Trophoblast cell (in vitro differentiated cells and primary cell): ENCODE results near the gene PAQR4.

Experiments used
- DNase-seq, 2 donors: peaks; one replicate each; pipeline ENCODE4 v3.0.0-alpha.2; 2016
- H2AFZ ChIP-seq: 2 replicates; pipeline ENCODE4 v1.6.1; 2013; ENCODE audit warnings: low read length, moderate library complexity, mild to moderate bottlenecking; ENCODE audit not compliant: insufficient read depth, poor library complexity
- H2AK5ac ChIP-seq: 2 replicates; pipeline ENCODE4 v1.6.1; 2013; ENCODE audit warnings: mild to moderate bottlenecking, low read length
- H2BK120ac ChIP-seq: 2 replicates; pipeline ENCODE4 v1.6.1; 2013; ENCODE audit warnings: low read length, mild to moderate bottlenecking, moderate library complexity; ENCODE audit not compliant: insufficient read depth, poor library complexity
- H2BK12ac ChIP-seq: 2 replicates; pipeline ENCODE4 v1.6.1; 2013; ENCODE audit warnings: mild to moderate bottlenecking, low read length, moderate library complexity
- H2BK5ac ChIP-seq: 2 replicates; pipeline ENCODE4 v1.6.1; 2013; ENCODE audit warnings: low read length, low read depth, moderate library complexity, mild to moderate bottlenecking; ENCODE audit not compliant: poor library complexity
- H3K14ac ChIP-seq: 2 replicates; pipeline ENCODE4 v1.6.1; 2013; ENCODE audit warnings: mild to moderate bottlenecking, low read length
- H3K18ac ChIP-seq: 2 replicates; pipeline ENCODE4 v1.6.1; 2013; ENCODE audit warnings: mild to moderate bottlenecking, low read length
- H3K23ac ChIP-seq: 2 replicates; pipeline ENCODE4 v1.6.1; 2013; ENCODE audit warnings: low read length
- H3K27ac ChIP-seq: 2 replicates; pipeline ENCODE4 v1.5.1; 2013; ENCODE audit warnings: low read depth, mild to moderate bottlenecking, inconsistent platforms, low read length, moderate library complexity
- H3K27me3 ChIP-seq: 2 replicates; pipeline ENCODE4 v1.6.1; 2013; ENCODE audit warnings: inconsistent platforms, mild to moderate bottlenecking, low read length, moderate library complexity; ENCODE audit not compliant: insufficient read depth
- H3K36me3 ChIP-seq, 2 experiments: 1 replicate in 1 of 2; 2 replicates in 1 of 2; pipeline ENCODE4 v1.6.1; 2013; ENCODE audit warnings: low read length in 2 of 2, mild to moderate bottlenecking in 2 of 2, moderate library complexity in 1 of 2; ENCODE audit not compliant: insufficient read depth in 2 of 2, control insufficient read depth in 1 of 2
- H3K4ac ChIP-seq: 2 replicates; pipeline ENCODE4 v1.6.1; 2013; ENCODE audit warnings: low read depth, mild to moderate bottlenecking, low read length, moderate library complexity
- H3K4me1 ChIP-seq, 2 experiments: 1 replicate in 1 of 2; 2 replicates in 1 of 2; pipeline ENCODE4 v1.6.1; 2013; ENCODE audit warnings: low read length in 2 of 2, mild to moderate bottlenecking in 2 of 2, moderate library complexity in 1 of 2; ENCODE audit not compliant: insufficient read depth in 2 of 2, control insufficient read depth in 1 of 2
- H3K4me2 ChIP-seq: 2 replicates; pipeline ENCODE4 v1.6.1; 2013; ENCODE audit warnings: inconsistent platforms, mild to moderate bottlenecking, low read length, moderate library complexity
- H3K4me3 ChIP-seq: 2 replicates; pipeline ENCODE4 v1.5.1; 2013; ENCODE audit warnings: mild to moderate bottlenecking, low read depth, low read length, inconsistent platforms
- H3K79me1 ChIP-seq: one replicate; pipeline ENCODE4 v1.6.1; 2013; ENCODE audit warnings: low read length
- H3K79me2 ChIP-seq: 2 replicates; pipeline ENCODE4 v1.6.1; 2013; ENCODE audit warnings: low read length, mild to moderate bottlenecking; ENCODE audit not compliant: control insufficient read depth, insufficient read depth, poor library complexity
- H3K9ac ChIP-seq: 2 replicates; pipeline ENCODE4 v1.6.1; 2013; ENCODE audit warnings: mild to moderate bottlenecking, low read length
- H3K9me3 ChIP-seq: 2 replicates; pipeline ENCODE4 v1.6.1; 2013; ENCODE audit warnings: low read depth, mild to moderate bottlenecking, control low read depth, inconsistent platforms, low read length; ENCODE audit not compliant: insufficient read depth
- H4K12ac ChIP-seq: 2 replicates; pipeline ENCODE4 v1.6.1; 2013; ENCODE audit warnings: low read depth, mild to moderate bottlenecking, low read length, moderate library complexity
- H4K8ac ChIP-seq: 2 replicates; pipeline ENCODE4 v1.6.1; 2013; ENCODE audit warnings: low read depth, mild to moderate bottlenecking, low read length, moderate library complexity
- H4K91ac ChIP-seq: one replicate; pipeline ENCODE4 v1.6.1; 2013; ENCODE audit warnings: low read depth, mild to moderate bottlenecking, low read length, moderate library complexity
- WGBS: extraction: QIAGEN DNeasy Blood & Tissue Kit; methylation state at CpG from one replicate; pipeline ENCODE4 v1.1.7; 2013; ENCODE audit warnings: missing lambda C conversion rate; ENCODE audit not compliant: insufficient read length, insufficient coverage; ENCODE audit errors: extremely low coverage; 5-methylcytosine and 5-hydroxymethylcytosine counted together

The PAQR4 gene

GRCh38 chr16:2985462-2985861 is 16.3 kb downstream of the PAQR4 start:
- H3K18ac ChIP-seq = no peak overlapping the region
- H4K8ac ChIP-seq = no peak overlapping the region
- peaks cover 3% of the 10 kb centered on the region for H3K79me2 ChIP-seq
- no peak overlapping the region for H3K23ac ChIP-seq
- no peak overlapping the region for H2BK120ac ChIP-seq
- H4K12ac ChIP-seq = no peak overlapping the region
- no CpG with 5 or more reads among the region's 9 CpGs for WGBS
- peaks cover 18 to 24% of the 10 kb centered on the region in 2 experiments for H3K4me1 ChIP-seq
- H2AFZ ChIP-seq = no peak overlapping the region
- H3K14ac ChIP-seq = no peak overlapping the region
- peaks cover 8% of the 10 kb centered on the region for H3K79me1 ChIP-seq
- H3K4me3 ChIP-seq = no peak overlapping the region
- no peak for DNase-seq
- no peak overlapping the region for H3K27ac ChIP-seq
- no peak overlapping the region for H2BK12ac ChIP-seq
- H3K27me3 ChIP-seq = no peaks in the 10 kb centered on the region
- H4K91ac ChIP-seq = no peak overlapping the region
- H3K9ac ChIP-seq = no peak overlapping the region
- H2BK5ac ChIP-seq = no peak overlapping the region
- H3K9me3 ChIP-seq = no peaks in the 10 kb centered on the region
- no peak overlapping the region for H3K4me2 ChIP-seq
- no peak overlapping the region for H2AK5ac ChIP-seq
- H3K36me3 ChIP-seq = no peaks in the 10 kb centered on the region
- H3K4ac ChIP-seq = no peak overlapping the region

- Histone ChIP-seq H2BK5ac (no peak overlapping the region), H3K27me3 (no peaks in the 10 kb centered on the region), H3K9ac (no peak overlapping the region), H3K4me3 (no peak overlapping the region), H3K27ac (no peak overlapping the region), H4K8ac (no peak overlapping the region), H2BK120ac (no peak overlapping the region), H3K36me3 (no peaks in the 10 kb centered on the region), H2AFZ (no peak overlapping the region), H4K12ac (no peak overlapping the region), H3K4me1 (peaks cover 14 to 21% of the 10 kb centered on the region in 2 experiments), H3K18ac (no peak overlapping the region), H3K4me2 (no peak overlapping the region), H2BK12ac (no peak overlapping the region), H3K23ac (no peak overlapping the region), H3K14ac (no peak overlapping the region), H3K9me3 (no peaks in the 10 kb centered on the region), H2AK5ac (no peak overlapping the region), H4K91ac (no peak overlapping the region), H3K79me2 (no peaks in the 10 kb centered on the region), H3K79me1 (peaks cover 4% of the 10 kb centered on the region), H3K4ac (no peak overlapping the region)
- DNase-seq = no peak
- no CpG with 5 or more reads among the region's 15 CpGs for WGBS
Observed at GRCh38 chr16:2985893-2986355, 16.8 kb downstream of the PAQR4 start.

- Histone ChIP-seq H2AK5ac (no peak overlapping the region), H3K9me3 (no peaks in the 10 kb centered on the region)
Observed at GRCh38 chr16:2986623-2987188, 17.6 kb downstream of the PAQR4 start.

GRCh38 chr16:2987286-2987685 is 18.1 kb downstream of the PAQR4 start:
- no peak overlapping the region for H4K91ac ChIP-seq
- no peak overlapping the region for H3K4me3 ChIP-seq
- no peak overlapping the region for H3K18ac ChIP-seq
- H3K79me2 ChIP-seq = no peaks in the 10 kb centered on the region
- H4K8ac ChIP-seq = no peak overlapping the region
- no peaks in the 10 kb centered on the region for H3K36me3 ChIP-seq
- H3K9ac ChIP-seq = no peak overlapping the region
- no peak overlapping the region for H3K4ac ChIP-seq
- WGBS = no CpG with 5 or more reads among the region's 9 CpGs
- no peak overlapping the region for H2BK12ac ChIP-seq
- H3K27ac ChIP-seq = no peak overlapping the region
- no peak overlapping the region for H4K12ac ChIP-seq
- no peak overlapping the region for H2AFZ ChIP-seq
- no peak overlapping the region for H2AK5ac ChIP-seq
- H3K23ac ChIP-seq = no peak overlapping the region
- H3K4me2 ChIP-seq = no peak overlapping the region
- H3K9me3 ChIP-seq = no peaks in the 10 kb centered on the region
- H3K79me1 ChIP-seq = no peaks in the 10 kb centered on the region
- H2BK120ac ChIP-seq = no peak overlapping the region
- H3K4me1 ChIP-seq = peaks cover 6 to 10% of the 10 kb centered on the region in 2 experiments
- H3K14ac ChIP-seq = no peak overlapping the region
- H2BK5ac ChIP-seq = no peak overlapping the region
- H3K27me3 ChIP-seq = no peaks in the 10 kb centered on the region
- no peak for DNase-seq

More at GRCh38 chr16:2986623-2987188, 17.6 kb downstream of the PAQR4 start:
- Histone ChIP-seq H3K4me2 (no peak overlapping the region), H3K14ac (no peak overlapping the region), H2BK120ac (no peak overlapping the region), H4K12ac (no peak overlapping the region), H2BK12ac (no peak overlapping the region), H3K4me3 (no peak overlapping the region), H3K79me1 (no peaks in the 10 kb centered on the region), H3K23ac (no peak overlapping the region), H3K9ac (no peak overlapping the region), H3K27me3 (no peaks in the 10 kb centered on the region), H3K79me2 (no peaks in the 10 kb centered on the region), H2BK5ac (no peak overlapping the region), H3K4ac (no peak overlapping the region), H3K18ac (no peak overlapping the region), H3K36me3 (no peaks in the 10 kb centered on the region), H4K91ac (no peak overlapping the region), H3K27ac (no peak overlapping the region), H2AFZ (no peak overlapping the region), H3K4me1 (peaks cover 7 to 14% of the 10 kb centered on the region in 2 experiments), H4K8ac (no peak overlapping the region)
- no CpG with 5 or more reads among the region's 17 CpGs for WGBS
- DNase-seq = no peak
